Esophagus (tissue), 2 donors: ENCODE measurements around the gene DNAJC11. TPM values are rescaled to one million over a fixed set of nuclear protein-coding genes. Genes with fewer than 3 reads are reported as not detected.
A peak's percentile ranks its signal among the peaks of the same experiment; 100 is the strongest.
"Not testable (repeated sequence)": the region's sequence is repeated elsewhere in the genome, so short reads cannot be mapped to it uniquely, and the experiment has no call there.

Source experiments
- H3K27ac ChIP-seq, 2 donors: one replicate each; pipeline ENCODE4 v1.5.1; 2013; ENCODE audit warnings: low read depth in 2 of 2, mild to moderate bottlenecking in 2 of 2, inconsistent platforms in 1 of 2, low read length in 1 of 2, moderate library complexity in 1 of 2
- H3K27me3 ChIP-seq, 2 donors: one replicate each; pipeline ENCODE4 v1.6.1; 2013; ENCODE audit warnings: low read length in 2 of 2, control low read depth in 1 of 2, mild to moderate bottlenecking in 1 of 2; ENCODE audit not compliant: insufficient read depth in 2 of 2, control insufficient read depth in 1 of 2
- H3K36me3 ChIP-seq, 2 donors: one replicate each; pipeline ENCODE4 v1.6.1; 2013; ENCODE audit warnings: low read length in 1 of 2; ENCODE audit not compliant: control insufficient read depth in 2 of 2, insufficient read depth in 2 of 2
- H3K4me1 ChIP-seq, 2 donors: one replicate each; pipeline ENCODE4 v1.6.1; 2013; ENCODE audit warnings: low read length in 1 of 2; ENCODE audit not compliant: control insufficient read depth in 2 of 2, insufficient read depth in 2 of 2
- H3K4me3 ChIP-seq, 2 donors: one replicate each; pipeline ENCODE4 v1.5.1; 2013; ENCODE audit warnings: low read length in 2 of 2, mild to moderate bottlenecking in 2 of 2, low read depth in 1 of 2, moderate library complexity in 1 of 2
- H3K9me3 ChIP-seq, 2 donors: one replicate each; pipeline ENCODE4 v1.6.1; 2013; ENCODE audit warnings: mild to moderate bottlenecking in 2 of 2, low read depth in 1 of 2, low read length in 1 of 2, moderate library complexity in 1 of 2; ENCODE audit not compliant: control insufficient read depth in 2 of 2, insufficient read depth in 1 of 2
- WGBS, 2 donors: extraction: QIAGEN DNeasy Blood & Tissue Kit; methylation state at CpG; one replicate each; pipeline ENCODE4 v1.1.7; 2013; 5-methylcytosine and 5-hydroxymethylcytosine counted together
- polyA plus RNA-seq, 2 donors: library from polyadenylated mRNA; stranded (reverse); fragments of 200-250 nt; gene quantifications; one replicate each; pipeline ENCODE4 v1.2.3, GENCODE V29; 2013
- donor health status: healthy with polysubstance abuse.
- donor health status: Bipolar disorder and iron deficiency.

The DNAJC11 gene
- polyA plus RNA-seq, 2 donors = 21.9 to 23.0 TPM

GRCh38 chr1:6700853-6701436 is 671 bp downstream of the DNAJC11 start:
- H3K4me3 ChIP-seq = peak overlapping the region; percentile 96 to 98
- H3K4me1 ChIP-seq = peaks cover 0 to 5% of the 10 kb centered on the region in 2 donors
- no peaks in the 10 kb centered on the region for H3K36me3 ChIP-seq
- H3K27me3 ChIP-seq = no peaks in the 10 kb centered on the region
- H3K9me3 ChIP-seq = no peaks in the 10 kb centered on the region
- H3K27ac ChIP-seq = peak overlapping the region; percentile 49 to 85
- WGBS, 2 donors = 3% methylated on average over 22 to 24 of the region's 24 CpGs

- H3K4me1 ChIP-seq, H3K27me3 ChIP-seq, H3K36me3 ChIP-seq, H3K9me3 ChIP-seq, H3K4me3 ChIP-seq, H3K27ac ChIP-seq: not testable (repeated sequence)
- 85 to 94% methylated on average over 4 of the region's 4 CpGs for WGBS, 2 donors
These were observed 1.7 kb downstream of the DNAJC11 start for GRCh38 chr1:6699915-6700314.

GRCh38 chr1:6695868-6696267 is 5.7 kb downstream of the DNAJC11 start:
- Histone ChIP-seq H3K27ac (no peak overlapping the region), H3K4me1 (peaks cover 0 to 5% of the 10 kb centered on the region in 2 donors), H3K9me3 (no peaks in the 10 kb centered on the region), H3K27me3 (no peaks in the 10 kb centered on the region), H3K36me3 (no peaks in the 10 kb centered on the region), H3K4me3 (no peak overlapping the region)
- 68 to 72% methylated on average over 2 of the region's 2 CpGs for WGBS, 2 donors

- no peaks in the 10 kb centered on the region for H3K36me3 ChIP-seq
- no peaks in the 10 kb centered on the region for H3K9me3 ChIP-seq
- 86% methylated on average over 10 of the region's 10 CpGs for WGBS, 2 donors
- H3K27me3 ChIP-seq = no peaks in the 10 kb centered on the region
- H3K4me1 ChIP-seq = no peaks in the 10 kb centered on the region
- no peak overlapping the region for H3K27ac ChIP-seq
- no peak overlapping the region for H3K4me3 ChIP-seq
These were observed 7.4 kb downstream of the DNAJC11 start for GRCh38 chr1:6694121-6694713.

GRCh38 chr1:6692956-6693355 is 8.7 kb downstream of the DNAJC11 start:
- Histone ChIP-seq H3K27me3 (no peaks in the 10 kb centered on the region), H3K36me3 (no peaks in the 10 kb centered on the region), H3K4me1 (no peaks in the 10 kb centered on the region), H3K4me3 (no peak overlapping the region), H3K27ac (no peak overlapping the region), H3K9me3 (no peaks in the 10 kb centered on the region)
- 84 to 92% methylated on average over 9 of the region's 9 CpGs for WGBS, 2 donors

- H3K4me3 ChIP-seq = no peak overlapping the region
- no peak overlapping the region for H3K27ac ChIP-seq
- no peaks in the 10 kb centered on the region for H3K36me3 ChIP-seq
- H3K27me3 ChIP-seq = no peaks in the 10 kb centered on the region
- 73 to 77% methylated on average over 4 of the region's 4 CpGs for WGBS, 2 donors
- H3K9me3 ChIP-seq = no peaks in the 10 kb centered on the region
- no peaks in the 10 kb centered on the region for H3K4me1 ChIP-seq
These were observed 10.1 kb downstream of the DNAJC11 start for GRCh38 chr1:6691507-6691906.

- no peaks in the 10 kb centered on the region for H3K4me1 ChIP-seq
- WGBS, 2 donors = 92 to 94% methylated on average over 7 of the region's 7 CpGs
- H3K36me3 ChIP-seq = no peaks in the 10 kb centered on the region
- H3K27ac ChIP-seq = no peak overlapping the region
- H3K27me3 ChIP-seq = no peaks in the 10 kb centered on the region
- H3K4me3 ChIP-seq = no peak overlapping the region
- H3K9me3 ChIP-seq = no peaks in the 10 kb centered on the region
These were observed 11.4 kb downstream of the DNAJC11 start for GRCh38 chr1:6690186-6690585.

GRCh38 chr1:6688757-6689156 is 12.9 kb downstream of the DNAJC11 start:
- no peaks in the 10 kb centered on the region for H3K4me1 ChIP-seq
- H3K36me3 ChIP-seq = no peaks in the 10 kb centered on the region
- H3K27ac ChIP-seq = no peak overlapping the region
- H3K27me3 ChIP-seq = no peaks in the 10 kb centered on the region
- 76 to 87% methylated on average over 5 of the region's 5 CpGs for WGBS, 2 donors
- H3K4me3 ChIP-seq = no peak overlapping the region
- H3K9me3 ChIP-seq = no peaks in the 10 kb centered on the region

GRCh38 chr1:6688001-6688400 is 13.6 kb downstream of the DNAJC11 start:
- WGBS, 2 donors = 47 to 70% methylated on average over 1 of the region's 1 CpG
- Histone ChIP-seq H3K4me1 (no peaks in the 10 kb centered on the region), H3K4me3 (no peak overlapping the region), H3K36me3 (no peaks in the 10 kb centered on the region), H3K27ac (no peak overlapping the region), H3K27me3 (no peaks in the 10 kb centered on the region), H3K9me3 (no peaks in the 10 kb centered on the region)

GRCh38 chr1:6686294-6686693 is 15.3 kb downstream of the DNAJC11 start:
- H3K4me1 ChIP-seq = no peaks in the 10 kb centered on the region
- no peak overlapping the region for H3K4me3 ChIP-seq
- H3K27ac ChIP-seq = no peak overlapping the region
- no peaks in the 10 kb centered on the region for H3K27me3 ChIP-seq
- no peaks in the 10 kb centered on the region for H3K9me3 ChIP-seq
- peaks cover 0 to 2% of the 10 kb centered on the region in 2 donors for H3K36me3 ChIP-seq
